Measurements from ENCODE around the gene STK32C. TPM values are rescaled to one million over a fixed set of nuclear protein-coding genes. Genes with fewer than 3 reads are reported as not detected.
A peak's percentile ranks its signal among the peaks of the same experiment; 100 is the strongest.

STK32C gene
- total and polyA plus RNA-seq, 12 donors = 2.7 to 8.9 (median 5.7) TPM

GRCh38 chr10:132180736-132181135 is 127.0 kb downstream of the STK32C start:
- WGBS, 2 donors = 53 to 56% methylated on average over 14 of the region's 14 CpGs

GRCh38 chr10:132179551-132180392 is 128.0 kb downstream of the STK32C start:
- Histone ChIP-seq H3K27me3 (peaks cover 0 to 30% (median 5%) of the 10 kb centered on the region in 7 donors), H3K4me3 (no peak overlapping the region), H3K27ac (no peak overlapping the region), H3K4me1 (peaks cover 5 to 33% (median 20%) of the 10 kb centered on the region in 9 donors), H3K9me3 (no peaks in the 10 kb centered on the region), H3K36me3 (no peaks in the 10 kb centered on the region)
- 83 to 86% methylated on average over 16 of the region's 16 CpGs for WGBS, 2 donors
- TF ChIP-seq CTCF (IDR thresholded peaks at IDR 0.05) = no peak
- ATAC-seq (no peak), DNase-seq (no peak)
- intact Hi-C loops (cut with DNase I) = no loop called here

More at GRCh38 chr10:132180736-132181135, 127.0 kb downstream of the STK32C start:
- DNase-seq = no peak
- H3K4me3 ChIP-seq = no peak overlapping the region
- ATAC-seq = no peak
- H3K27me3 ChIP-seq = peaks cover 0 to 32% (median 11%) of the 10 kb centered on the region in 7 donors
- TF ChIP-seq CTCF (IDR thresholded peaks at IDR 0.05) = no peak
- H3K36me3 ChIP-seq = no peaks in the 10 kb centered on the region
- H3K4me1 ChIP-seq = peaks cover 5 to 34% (median 18%) of the 10 kb centered on the region in 9 donors
- H3K9me3 ChIP-seq = no peaks in the 10 kb centered on the region
- intact Hi-C loops (cut with DNase I) = no loop called here
- H3K27ac ChIP-seq = no peak overlapping the region

- Histone ChIP-seq H3K27ac (no peak overlapping the region), H3K36me3 (no peaks in the 10 kb centered on the region), H3K4me1 (peaks cover 5 to 33% (median 20%) of the 10 kb centered on the region in 9 donors), H3K9me3 (no peaks in the 10 kb centered on the region), H3K27me3 (peaks cover 0 to 31% (median 5%) of the 10 kb centered on the region in 7 donors), H3K4me3 (no peak overlapping the region)
- peak in 7 of 8 donors; percentile 53 to 86 (median 61) for ATAC-seq
- peak in 1 of 2 donors; percentile 35 for DNase-seq
- WGBS, 2 donors = 67 to 72% methylated on average over 23 of the region's 23 CpGs
- intact Hi-C loops (cut with DNase I) = no loop called here
- TF ChIP-seq CTCF (IDR thresholded peaks at IDR 0.05) = no peak
Measured at GRCh38 chr10:132178672-132179545, 128.8 kb downstream of the STK32C start.

GRCh38 chr10:132178046-132178445 is 129.7 kb downstream of the STK32C start:
- Histone ChIP-seq H3K4me3 (no peak overlapping the region), H3K27ac (no peak overlapping the region), H3K27me3 (peaks cover 0 to 31% (median 5%) of the 10 kb centered on the region in 7 donors), H3K9me3 (no peaks in the 10 kb centered on the region), H3K4me1 (peaks cover 5 to 33% (median 20%) of the 10 kb centered on the region in 9 donors), H3K36me3 (no peaks in the 10 kb centered on the region)
- 81% methylated on average over 6 of the region's 6 CpGs for WGBS, 2 donors
- intact Hi-C loops (cut with DNase I) = no loop called here
- ATAC-seq (peak in 1 of 8 donors; percentile 25), DNase-seq (no peak)
- no peak for TF ChIP-seq CTCF (IDR thresholded peaks at IDR 0.05)

Measured in heart right ventricle (tissue), 16 donors.